ENCODE data around the gene DYNAP. TPM values are rescaled to one million over a fixed set of nuclear protein-coding genes. Genes with fewer than 3 reads are reported as not detected.

DYNAP gene
- polyA plus RNA-seq, 2 of the 4 experiments (the other 2 are of a cell fraction), result not detected

GRCh38 chr18:54607213-54608027 is 16.4 kb downstream of the DYNAP start:
- no peak for FAIRE-seq
- POLR2A ChIA-PET, result no interaction called here
- peak overlapping the region in 1 of 2 experiments; percentile 30; a peak in 1 of 6 replicates for H3K27ac ChIP-seq
- H3K4me3 ChIP-seq, result peak overlapping the region; percentile 37
- ATAC-seq, result peak in 1 of 2 experiments; percentile 41; a peak in 3 of 6 replicates
- WGBS (ENCODE audit: missing lambda C conversion rate), result 25% methylated on average over 11 of the region's 11 CpGs
- peak overlapping the region; percentile 82 for H3K4me2 ChIP-seq
- CTCF ChIA-PET, result interaction anchor here (1.0 to 1.4 kb wide), 2 partner anchors 12 to 39 kb away, joined by 3 to 4 read pairs; no protein-coding TSS in a partner anchor
- H3K9me3 ChIP-seq, result no peaks in the 10 kb centered on the region
- TF ChIP-seq MAFK (IDR thresholded peaks at IDR 0.05; ENCODE audit: partially characterized antibody) (peak; percentile 41), EHF (CRISPR knock-in tag; IDR thresholded peaks at IDR 0.05) (no peak)
- DNase-seq (ENCODE audit: low read depth in 1 of 2, low spot score in 1 of 2), result peak in 1 of 2 experiments; percentile 16
- H3K4me1 ChIP-seq, result peaks cover 9% of the 10 kb centered on the region; the same call in 2 of the 3 replicates

GRCh38 chr18:54608028-54608642 is 17.1 kb downstream of the DYNAP start:
- peak overlapping the region in 1 of 2 experiments; percentile 30; a peak in 2 of 6 replicates for H3K27ac ChIP-seq
- POLR2A ChIA-PET, result no interaction called here

GRCh38 chr18:54611816-54612215 is 20.8 kb downstream of the DYNAP start:
- CTCF ChIA-PET, result no interaction called here
- FAIRE-seq, result no peak
- Histone ChIP-seq H3K9me3 (no peaks in the 10 kb centered on the region; the same call in 2 of the 3 replicates), H3K4me3 (no peak overlapping the region), H3K27ac (no peak overlapping the region), H3K4me2 (0 out of 3 replicates have a peak overlapping the region, but pooled peaks have one; percentile 16), H3K4me1 (peaks cover 11% of the 10 kb centered on the region; the same call in 2 of the 3 replicates)
- WGBS (ENCODE audit: missing lambda C conversion rate), result 13% methylated on average over 2 of the region's 2 CpGs
- POLR2A ChIA-PET, result no interaction called here
- TF ChIP-seq BCL3 (IDR thresholded peaks at IDR 0.05) (no peak), MAFK (IDR thresholded peaks at IDR 0.05; ENCODE audit: partially characterized antibody) (peak; percentile 71), ZSCAN20 (CRISPR knock-in tag; IDR thresholded peaks at IDR 0.05) (no peak), NR3C1 (IDR thresholded peaks at IDR 0.05) (no peak)
- no peak for ATAC-seq
- no peak for DNase-seq (ENCODE audit: low read depth in 1 of 2, low spot score in 1 of 2)

More at GRCh38 chr18:54608028-54608642, 17.1 kb downstream of the DYNAP start:
- Histone ChIP-seq H3K9me3 (no peaks in the 10 kb centered on the region), H3K4me1 (peaks cover 11% of the 10 kb centered on the region; the same call in 2 of the 3 replicates), H3K4me3 (peak overlapping the region; percentile 37), H3K4me2 (peak overlapping the region; percentile 82)
- FAIRE-seq, result no peak
- no peak for DNase-seq (ENCODE audit: low read depth in 1 of 2, low spot score in 1 of 2)
- no peak for ATAC-seq
- TF ChIP-seq JUNB (IDR thresholded peaks at IDR 0.05) (0 out of 2 replicates have a peak, but pooled peaks have one; percentile 13), SMC3 (IDR thresholded peaks at IDR 0.05) (no peak)
- CTCF ChIA-PET, result no interaction called here
- 0% methylated on average over 3 of the region's 3 CpGs for WGBS (ENCODE audit: missing lambda C conversion rate)

GRCh38 chr18:54612237-54612636 is 21.2 kb downstream of the DYNAP start:
- WGBS (ENCODE audit: missing lambda C conversion rate), result 2% methylated on average over 4 of the region's 4 CpGs
- FAIRE-seq (no peak), ATAC-seq (no peak; a peak in 1 of 6 replicates), DNase-seq (ENCODE audit: low read depth in 1 of 2, low spot score in 1 of 2) (peak in 1 of 2 experiments; percentile 29)
- POLR2A ChIA-PET, result no interaction called here
- H3K4me3 ChIP-seq, result no peak overlapping the region
- TF ChIP-seq CEBPB (IDR thresholded peaks at IDR 0.05) (0 out of 4 replicates have a peak, but pooled peaks of 1 of the 2 experiments have one; percentile 4), FOSL2 (IDR thresholded peaks at IDR 0.05) (0 out of 2 replicates have a peak, but pooled peaks have one; percentile 16), FOSL2 (CRISPR knock-in tag; IDR thresholded peaks at IDR 0.05) (no peak), CTCF (IDR thresholded peaks at IDR 0.05) (no peak), TFCP2L1 (CRISPR knock-in tag; IDR thresholded peaks at IDR 0.05) (no peak), MAFK (IDR thresholded peaks at IDR 0.05; ENCODE audit: partially characterized antibody) (no peak), SMC3 (IDR thresholded peaks at IDR 0.05) (no peak), CBX8 (IDR thresholded peaks at IDR 0.05) (no peak)
- H3K27ac ChIP-seq, result no peak overlapping the region
- no peaks in the 10 kb centered on the region; the same call in 2 of the 3 replicates for H3K9me3 ChIP-seq
- 0 out of 3 replicates have a peak overlapping the region, but pooled peaks have one; percentile 16 for H3K4me2 ChIP-seq
- CTCF ChIA-PET, result no interaction called here
- peaks cover 11% of the 10 kb centered on the region; the same call in 2 of the 3 replicates for H3K4me1 ChIP-seq

All from A549 (cell line).